ENCODE data around the gene CAMSAP3.

The CAMSAP3 gene

GRCh38 chr19:7578127-7578526 lies 17.5 kb upstream of the CAMSAP3 start:
- TF ChIP-seq CTCF (IDR thresholded peaks at IDR 0.05; ENCODE audit: insufficient read depth, low read length, poor library complexity, severe bottlenecking) = no peak
- Histone ChIP-seq H3K4me3 (replicated peaks; ENCODE audit: low read depth, low read length) (no peak overlapping the region), H3K36me3 (ENCODE audit: control insufficient read depth, insufficient read depth, low read length) (no peaks in the 10 kb centered on the region), H3K27me3 (replicated peaks; ENCODE audit: control insufficient read depth, insufficient read depth, low read length) (no peaks in the 10 kb centered on the region)
- no peak for DNase-seq (ENCODE audit: extremely low read depth, insufficient read length)

- no peak for DNase-seq (ENCODE audit: extremely low read depth, insufficient read length)
- H3K36me3 ChIP-seq (ENCODE audit: control insufficient read depth, insufficient read depth, low read length) = no peaks in the 10 kb centered on the region
- no peak overlapping the region for H3K4me3 ChIP-seq (replicated peaks; ENCODE audit: low read depth, low read length)
- no peaks in the 10 kb centered on the region for H3K27me3 ChIP-seq (replicated peaks; ENCODE audit: control insufficient read depth, insufficient read depth, low read length)
- no peak for TF ChIP-seq CTCF (IDR thresholded peaks at IDR 0.05; ENCODE audit: insufficient read depth, low read length, poor library complexity, severe bottlenecking)
These were observed 16.5 kb upstream of the CAMSAP3 start for GRCh38 chr19:7579182-7579581.

DNA sequence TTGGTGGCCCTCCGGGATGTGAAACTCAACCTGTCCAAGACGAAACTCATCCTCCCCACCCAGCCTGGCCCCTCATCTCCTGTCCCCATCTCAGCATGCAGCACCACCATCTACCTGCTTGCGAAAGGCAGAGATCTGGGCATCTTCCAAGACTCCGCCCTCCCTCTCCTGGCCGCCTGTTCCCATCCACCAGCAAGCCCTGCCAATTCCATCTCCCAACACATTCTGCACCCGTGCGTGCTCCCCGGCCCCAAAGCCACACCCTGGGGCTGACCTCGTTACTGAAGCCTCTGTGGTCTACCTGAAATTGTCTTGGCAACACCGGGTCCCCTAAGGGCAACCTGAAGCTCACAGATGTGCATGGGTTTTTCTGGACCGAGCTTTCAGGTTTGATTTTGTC lies 13.2 kb upstream of the CAMSAP3 start:
- H3K36me3 ChIP-seq (ENCODE audit: control insufficient read depth, insufficient read depth, low read length) = no peaks in the 10 kb centered on the region
- no peak overlapping the region for H3K4me3 ChIP-seq (replicated peaks; ENCODE audit: low read depth, low read length)
- TF ChIP-seq CTCF (IDR thresholded peaks at IDR 0.05; ENCODE audit: insufficient read depth, low read length, poor library complexity, severe bottlenecking) = no peak
- no peaks in the 10 kb centered on the region for H3K27me3 ChIP-seq (replicated peaks; ENCODE audit: control insufficient read depth, insufficient read depth, low read length)
- DNase-seq (ENCODE audit: extremely low read depth, insufficient read length) = no peak

DNA sequence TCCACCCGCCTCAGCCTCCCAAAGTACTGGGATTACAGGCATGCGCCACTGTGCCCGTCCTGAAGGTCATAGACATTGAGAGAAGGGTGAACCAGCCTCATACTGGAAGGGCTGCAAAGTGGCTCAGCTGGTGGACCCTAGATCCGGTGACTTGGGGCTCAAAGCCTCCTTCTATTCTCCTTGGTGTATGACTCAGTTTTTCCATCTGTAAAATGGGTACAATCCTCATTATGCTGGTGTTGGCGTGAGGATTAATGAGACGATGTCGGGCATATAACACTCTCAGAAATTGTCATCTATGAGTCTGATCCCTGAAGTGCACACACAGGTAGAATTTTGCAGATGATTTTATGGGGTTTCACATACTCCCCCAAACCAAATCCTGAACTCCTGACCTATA lies 5.8 kb upstream of the CAMSAP3 start:
- no peak for TF ChIP-seq CTCF (IDR thresholded peaks at IDR 0.05; ENCODE audit: insufficient read depth, low read length, poor library complexity, severe bottlenecking)
- Histone ChIP-seq H3K4me3 (replicated peaks; ENCODE audit: low read depth, low read length) (no peak overlapping the region), H3K36me3 (ENCODE audit: control insufficient read depth, insufficient read depth, low read length) (no peaks in the 10 kb centered on the region), H3K27me3 (replicated peaks; ENCODE audit: control insufficient read depth, insufficient read depth, low read length) (no peaks in the 10 kb centered on the region)
- no peak for DNase-seq (ENCODE audit: extremely low read depth, insufficient read length)

DNA sequence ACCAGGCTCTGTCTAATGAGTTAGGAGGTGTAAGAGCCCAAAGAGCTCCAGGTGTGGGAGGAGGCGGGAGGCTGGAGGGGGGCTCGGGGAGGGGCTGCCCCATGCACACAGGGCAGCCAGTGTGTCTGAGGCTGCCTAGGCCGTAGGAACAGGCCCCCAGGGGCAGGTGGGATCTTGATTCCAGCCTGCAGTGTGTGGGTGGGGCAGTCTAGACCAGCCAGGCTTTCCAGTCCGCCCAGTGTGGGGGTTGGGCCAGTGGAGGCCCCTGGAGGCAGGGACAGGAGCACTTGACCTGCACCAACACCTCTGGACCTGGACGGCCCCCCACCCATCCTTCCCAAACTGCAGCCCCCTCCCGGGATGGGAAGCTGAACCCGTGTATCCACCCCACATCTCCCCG lies 5.4 kb upstream of the CAMSAP3 start:
- Histone ChIP-seq H3K4me3 (replicated peaks; ENCODE audit: low read depth, low read length) (no peak overlapping the region), H3K27me3 (replicated peaks; ENCODE audit: control insufficient read depth, insufficient read depth, low read length) (no peaks in the 10 kb centered on the region), H3K36me3 (ENCODE audit: control insufficient read depth, insufficient read depth, low read length) (no peaks in the 10 kb centered on the region)
- no peak for TF ChIP-seq CTCF (IDR thresholded peaks at IDR 0.05; ENCODE audit: insufficient read depth, low read length, poor library complexity, severe bottlenecking)
- no peak for DNase-seq (ENCODE audit: extremely low read depth, insufficient read length)

DNA sequence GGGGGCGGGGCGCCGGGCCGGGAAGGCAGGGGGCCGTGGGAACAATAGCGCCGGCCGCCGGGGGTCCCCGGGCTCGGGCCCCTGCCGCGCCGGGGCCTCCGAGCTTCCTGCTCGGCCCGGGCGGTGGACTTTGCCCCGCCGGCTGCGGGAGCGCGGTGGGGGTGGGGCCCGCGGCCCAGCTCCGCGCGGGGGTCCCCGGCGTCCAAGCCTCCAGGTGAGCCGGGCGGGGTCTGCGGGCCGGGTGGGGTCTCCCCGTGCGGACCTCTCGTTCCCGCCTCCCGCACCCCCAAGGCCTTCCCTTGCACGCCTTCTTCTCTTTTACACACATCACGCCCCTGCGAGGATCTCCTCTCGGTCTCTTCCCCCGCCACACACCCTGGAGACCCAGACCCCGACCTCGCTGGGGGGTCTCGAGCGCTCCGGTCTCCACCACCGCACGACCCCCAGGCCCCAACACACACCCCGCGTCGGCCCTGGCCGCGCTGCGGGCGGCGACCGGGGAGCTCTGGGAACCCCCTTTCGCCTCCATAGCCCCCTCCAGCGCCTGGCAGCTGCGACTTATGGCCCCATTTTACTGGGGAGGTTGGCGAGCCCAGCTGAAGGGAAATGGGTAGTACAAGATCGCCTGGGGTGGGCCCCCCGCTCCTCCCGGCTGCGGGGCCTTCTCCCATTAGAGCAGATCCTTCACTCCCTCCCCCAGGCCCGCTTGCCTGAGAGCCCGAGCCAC lies 711 bp downstream of the CAMSAP3 start:
- Histone ChIP-seq H3K4me3 (replicated peaks; ENCODE audit: low read depth, low read length) (peak overlapping the region; percentile 67), H3K27me3 (replicated peaks; ENCODE audit: control insufficient read depth, insufficient read depth, low read length) (no peaks in the 10 kb centered on the region), H3K36me3 (ENCODE audit: control insufficient read depth, insufficient read depth, low read length) (no peaks in the 10 kb centered on the region)
- no peak for DNase-seq (ENCODE audit: extremely low read depth, insufficient read length)
- TF ChIP-seq CTCF (IDR thresholded peaks at IDR 0.05; ENCODE audit: insufficient read depth, low read length, poor library complexity, severe bottlenecking) = peak; percentile 35
